Posterior vena cava (tissue), 2 donors: ENCODE data around the gene CELF4. TPM values are rescaled to one million over a fixed set of nuclear protein-coding genes. Genes with fewer than 3 reads are reported as not detected.

Source experiments
- DNase-seq: peaks from one replicate; pipeline ENCODE4 v3.0.0-alpha.2; 2020; ENCODE audit warnings: low spot score
- intact Hi-C, 2 donors: fragments of 100-400 bp; cut with DNase I; formaldehyde crosslinking; loops; one replicate each; pipeline versions ENCODE4 v1.14.1 to v1.14.2; 2022 to 2023
- total RNA-seq, 2 donors: library from RNA; stranded (reverse); fragmentation: NEBNext Ultra II Directional; extraction: Animal tissue kit (Norgen Biotek cat#: 25700); gene quantifications; one replicate each; pipeline ENCODE4 v1.2.1, GENCODE V29; 2021
- donor health status: DM: yes; HTN: yes; CAD: no.
- donor health status: DM: yes; HTN: yes; CAD: no.

CELF4 gene
- total RNA-seq, 2 donors from 2014 or later, result not detected

DNA sequence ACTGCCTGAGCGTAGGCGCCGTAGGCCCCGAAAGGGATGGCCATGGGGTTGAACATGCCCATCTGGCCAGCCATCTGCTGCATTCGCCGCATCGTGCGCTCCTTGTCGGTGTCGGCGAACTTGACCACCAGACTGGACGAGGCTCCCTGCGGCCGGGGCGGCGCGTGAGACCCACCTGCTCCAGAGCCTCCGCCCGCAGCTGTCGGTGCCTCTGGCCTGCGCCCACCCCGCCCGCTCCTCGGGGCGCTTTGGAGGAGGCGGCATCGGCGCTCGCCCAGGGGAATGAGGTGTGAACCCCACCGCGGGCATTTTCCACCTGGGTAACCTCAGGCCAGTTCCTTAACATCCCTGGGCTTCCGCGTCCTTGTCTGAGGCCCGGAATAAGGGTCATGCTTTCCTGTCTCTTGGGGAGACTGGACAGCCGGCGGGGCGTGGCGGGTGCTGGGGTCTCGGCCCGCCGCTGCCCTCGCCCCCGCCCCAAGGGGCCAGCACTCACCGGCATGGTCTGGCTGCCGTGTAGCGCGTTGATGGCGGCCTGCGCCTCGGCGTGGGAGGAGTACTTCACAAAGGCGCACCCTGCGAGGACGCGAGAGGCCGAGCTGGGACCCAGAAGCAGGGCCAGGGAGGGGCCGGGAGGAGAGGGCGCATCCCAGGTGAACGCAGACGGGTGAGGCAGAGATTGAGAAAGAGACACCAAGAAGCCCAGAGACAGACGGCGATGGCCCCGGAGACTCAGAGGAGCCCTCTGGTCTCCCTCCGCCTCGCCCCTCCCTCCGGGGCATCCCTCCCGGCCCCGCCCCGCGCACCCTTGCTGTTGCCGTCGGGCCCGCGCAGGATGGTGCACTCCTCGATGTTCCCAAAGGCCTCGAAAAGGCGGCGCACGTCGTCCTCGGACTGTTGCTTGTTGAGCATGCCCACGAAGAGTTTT is 291.0 kb downstream of the CELF4 start:
- no peak for DNase-seq
- intact Hi-C loops, result no loop called here

GRCh38 chr18:37272841-37273240 is 292.8 kb downstream of the CELF4 start:
- DNase-seq, result no peak
- intact Hi-C loops, result no loop called here

- intact Hi-C loops, result no loop called here
- no peak for DNase-seq
These were observed 293.4 kb downstream of the CELF4 start for GRCh38 chr18:37272226-37272625.

GRCh38 chr18:37270666-37271052 is 294.9 kb downstream of the CELF4 start:
- DNase-seq, result no peak
- intact Hi-C loops, result no loop called here

DNA sequence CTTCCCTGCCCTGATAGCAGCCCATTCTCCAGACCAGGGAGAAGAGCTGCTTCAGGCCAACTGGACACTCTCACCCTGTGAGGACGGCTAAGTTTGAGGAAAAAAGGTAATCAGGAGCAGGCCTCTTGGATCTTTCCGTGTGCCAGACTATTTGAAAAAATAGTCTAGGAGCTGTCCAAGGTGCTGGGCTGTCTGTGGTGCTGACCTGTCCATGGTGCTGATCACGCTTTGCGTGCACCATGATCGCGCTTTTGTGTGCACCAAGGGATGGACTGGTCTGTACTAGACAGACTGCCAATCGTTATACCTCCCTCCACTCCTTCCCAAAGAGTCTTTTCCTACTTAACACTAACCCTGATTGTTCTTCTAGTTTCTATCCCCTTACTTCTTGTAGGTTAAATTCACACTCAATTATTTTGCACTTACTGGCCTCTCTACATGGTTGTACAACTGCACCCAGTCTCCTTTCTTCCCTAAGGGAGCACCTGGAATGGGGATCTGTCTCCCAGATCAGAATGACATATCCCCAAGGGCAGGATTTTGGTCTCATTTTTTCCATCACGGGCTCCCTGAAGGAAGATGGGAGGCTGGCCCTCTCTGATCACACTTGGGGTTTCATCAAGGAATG is 295.4 kb downstream of the CELF4 start:
- no peak for DNase-seq
- intact Hi-C loops, result no loop called here

DNA sequence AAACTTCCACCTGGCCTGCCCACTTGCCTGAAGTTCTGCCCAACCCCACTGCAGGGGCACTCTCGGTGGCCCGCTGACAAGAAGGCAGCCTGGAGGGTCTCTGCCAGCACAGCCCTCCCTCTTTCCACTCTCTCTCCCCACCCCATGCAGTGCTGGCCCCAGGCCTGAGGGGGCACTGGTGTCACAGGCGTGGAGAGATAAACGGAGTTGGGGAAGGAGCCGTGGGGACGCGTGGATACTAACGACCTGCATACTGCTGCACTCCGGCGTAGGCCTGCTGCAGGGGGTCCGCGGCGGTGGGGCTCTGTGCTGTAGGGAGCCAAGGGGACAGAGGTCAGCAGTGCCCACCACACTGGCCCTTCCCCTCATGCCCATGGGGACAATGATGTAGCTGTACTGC is 299.3 kb downstream of the CELF4 start:
- intact Hi-C loops, result no loop called here
- no peak for DNase-seq

GRCh38 chr18:37265382-37265781 is 300.2 kb downstream of the CELF4 start:
- no peak for DNase-seq
- intact Hi-C loops, result no loop called here

- no peak for DNase-seq
- intact Hi-C loops, result no loop called here
These were observed 300.6 kb downstream of the CELF4 start for GRCh38 chr18:37264956-37265355.

DNA sequence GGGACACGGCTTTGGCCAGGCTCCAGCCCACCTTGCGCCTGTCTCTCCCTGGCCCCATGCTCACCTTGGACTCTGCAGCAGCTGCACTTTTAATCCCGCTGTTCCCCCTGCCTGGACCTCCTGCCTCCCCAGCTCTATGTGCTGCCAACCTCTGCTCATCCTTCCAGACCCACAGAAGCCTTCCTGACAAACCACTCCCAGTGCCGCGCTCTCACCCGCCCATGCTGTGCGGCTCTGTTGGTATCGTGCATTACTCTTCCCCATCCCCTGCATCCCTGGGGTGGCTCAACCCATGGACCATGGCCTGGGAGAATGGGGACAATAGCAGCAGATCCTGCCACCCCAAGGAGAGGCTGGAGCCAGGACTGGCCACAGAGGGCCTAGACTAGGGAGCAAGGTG is 303.6 kb downstream of the CELF4 start:
- no peak for DNase-seq

DNA sequence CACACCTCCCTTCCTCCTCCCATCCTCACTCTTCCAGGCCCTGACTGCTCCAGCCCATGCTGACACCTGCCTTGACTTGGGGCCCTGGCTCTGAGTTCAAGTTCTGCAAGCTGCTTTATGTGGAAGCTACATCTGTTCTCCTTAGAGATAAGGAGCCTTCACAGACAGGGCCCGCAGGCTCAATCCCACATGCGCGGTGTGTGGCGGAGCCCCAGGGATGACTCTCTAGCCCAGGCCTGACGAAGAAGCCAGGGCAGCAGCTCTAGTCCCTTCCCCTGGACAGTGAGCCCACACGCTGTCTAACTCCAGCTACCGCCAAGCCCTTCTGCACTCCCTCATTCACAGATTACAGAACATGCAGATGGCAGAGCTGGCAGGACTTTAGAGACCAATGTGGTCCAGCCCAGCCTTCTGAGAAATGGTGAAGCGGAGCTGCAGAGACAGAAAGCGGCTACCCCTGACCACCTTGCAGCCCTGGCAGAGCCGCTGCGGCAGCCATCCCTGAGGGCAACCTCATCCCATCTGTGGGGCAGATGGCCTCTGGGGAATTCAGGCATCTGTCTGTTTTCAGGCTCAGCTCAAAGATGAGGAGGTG is 304.3 kb downstream of the CELF4 start:
- DNase-seq, result no peak
- intact Hi-C loops, result no loop called here

More for the DNA sequence above, 303.6 kb downstream of the CELF4 start:
- intact Hi-C loops, result no loop called here

DNA sequence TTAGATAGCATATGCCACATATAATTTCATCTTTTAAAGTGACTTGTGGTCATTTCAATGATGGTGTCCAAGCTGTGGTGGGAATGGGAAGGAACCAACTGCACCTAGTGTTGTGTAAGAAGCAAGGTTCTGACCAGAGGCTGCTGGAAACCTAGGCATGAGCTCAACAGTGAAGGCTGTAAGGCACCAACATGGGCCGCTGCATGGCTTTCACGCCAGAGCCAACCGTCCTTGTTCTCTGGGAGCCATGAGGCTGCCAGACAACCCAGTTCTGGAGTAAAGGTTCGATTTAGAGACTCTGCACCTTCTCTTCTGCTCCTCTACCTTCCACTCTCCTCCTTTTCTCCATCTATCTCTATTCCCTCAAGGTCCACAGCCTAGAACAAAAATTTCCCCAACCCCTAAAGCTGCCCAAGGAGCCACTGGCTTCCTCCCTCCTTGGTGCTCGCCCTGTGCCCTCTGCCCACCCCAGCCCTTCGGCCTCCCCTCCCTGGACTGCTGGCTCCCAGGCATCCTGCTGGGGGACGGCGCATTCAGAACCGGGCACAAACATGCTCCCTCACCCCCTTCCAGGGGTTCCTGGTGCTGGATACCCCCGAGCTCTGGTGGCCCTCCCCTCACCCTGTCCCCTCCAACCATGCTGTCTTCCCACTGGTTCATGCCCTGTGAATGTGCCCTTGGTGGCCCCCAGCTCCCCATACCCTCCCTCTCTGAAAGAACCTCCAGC is 305.1 kb downstream of the CELF4 start:
- DNase-seq, result no peak
- intact Hi-C loops, result no loop called here

- intact Hi-C loops, result no loop called here
These were observed 305.9 kb downstream of the CELF4 start for GRCh38 chr18:37259711-37260110.

DNA sequence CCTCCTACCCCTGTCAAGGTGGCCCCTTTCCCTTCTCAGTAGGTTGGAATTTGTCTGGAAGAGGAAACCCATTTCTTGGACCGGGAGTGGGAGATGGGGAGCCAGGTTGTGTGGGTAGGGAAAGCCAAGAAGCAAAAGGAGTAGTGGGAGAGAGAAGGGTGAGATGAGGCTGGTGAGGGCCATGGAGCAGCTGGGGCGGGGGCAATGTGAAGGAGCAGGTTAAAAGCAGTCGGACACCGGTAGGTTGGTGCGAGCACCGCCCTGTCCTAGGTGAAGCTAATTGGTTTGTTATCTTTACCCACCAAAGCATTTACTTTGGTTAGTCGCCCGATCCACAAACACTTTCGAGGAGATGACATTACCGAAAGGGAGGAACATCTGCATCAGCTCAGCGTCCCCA is 306.8 kb downstream of the CELF4 start:
- DNase-seq, result peak; percentile 40

More at GRCh38 chr18:37259711-37260110, 305.9 kb downstream of the CELF4 start:
- no peak for DNase-seq

GRCh38 chr18:37258131-37258530 is 307.5 kb downstream of the CELF4 start:
- intact Hi-C loops, result no loop called here
- peak; percentile 29 for DNase-seq

More for the DNA sequence above, 306.8 kb downstream of the CELF4 start:
- intact Hi-C loops, result no loop called here

- intact Hi-C loops, result no loop called here
- peak; percentile 35 for DNase-seq
These were observed 310.6 kb downstream of the CELF4 start for GRCh38 chr18:37254973-37255372.

DNA sequence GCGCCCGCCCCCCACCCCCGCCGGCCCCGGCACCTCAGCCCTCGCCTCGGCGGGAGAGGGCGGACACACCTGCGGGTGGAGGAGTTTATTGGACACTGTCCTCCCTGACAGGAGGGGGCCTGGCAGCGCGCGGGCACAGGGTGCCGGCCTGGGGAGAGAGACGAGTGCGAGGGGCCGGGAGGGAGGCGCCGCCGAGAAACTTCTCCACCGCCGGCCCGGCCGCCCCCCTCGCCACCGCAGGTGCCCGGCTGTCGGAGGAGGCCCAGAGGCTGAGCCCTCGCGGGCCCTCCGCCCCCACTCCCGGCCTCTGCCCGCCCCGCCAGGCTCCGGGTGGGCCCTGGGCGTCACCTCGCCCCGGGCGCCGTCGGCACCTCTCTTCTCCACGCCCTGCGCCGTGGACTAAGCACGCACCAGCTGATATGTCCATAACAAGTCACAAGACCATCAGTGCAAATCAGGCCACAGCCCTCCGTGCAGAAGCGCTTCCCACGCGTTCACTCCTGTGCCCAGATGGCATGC is 311.3 kb downstream of the CELF4 start:
- DNase-seq, result peak; percentile 77
- intact Hi-C loops, result no loop called here

DNA sequence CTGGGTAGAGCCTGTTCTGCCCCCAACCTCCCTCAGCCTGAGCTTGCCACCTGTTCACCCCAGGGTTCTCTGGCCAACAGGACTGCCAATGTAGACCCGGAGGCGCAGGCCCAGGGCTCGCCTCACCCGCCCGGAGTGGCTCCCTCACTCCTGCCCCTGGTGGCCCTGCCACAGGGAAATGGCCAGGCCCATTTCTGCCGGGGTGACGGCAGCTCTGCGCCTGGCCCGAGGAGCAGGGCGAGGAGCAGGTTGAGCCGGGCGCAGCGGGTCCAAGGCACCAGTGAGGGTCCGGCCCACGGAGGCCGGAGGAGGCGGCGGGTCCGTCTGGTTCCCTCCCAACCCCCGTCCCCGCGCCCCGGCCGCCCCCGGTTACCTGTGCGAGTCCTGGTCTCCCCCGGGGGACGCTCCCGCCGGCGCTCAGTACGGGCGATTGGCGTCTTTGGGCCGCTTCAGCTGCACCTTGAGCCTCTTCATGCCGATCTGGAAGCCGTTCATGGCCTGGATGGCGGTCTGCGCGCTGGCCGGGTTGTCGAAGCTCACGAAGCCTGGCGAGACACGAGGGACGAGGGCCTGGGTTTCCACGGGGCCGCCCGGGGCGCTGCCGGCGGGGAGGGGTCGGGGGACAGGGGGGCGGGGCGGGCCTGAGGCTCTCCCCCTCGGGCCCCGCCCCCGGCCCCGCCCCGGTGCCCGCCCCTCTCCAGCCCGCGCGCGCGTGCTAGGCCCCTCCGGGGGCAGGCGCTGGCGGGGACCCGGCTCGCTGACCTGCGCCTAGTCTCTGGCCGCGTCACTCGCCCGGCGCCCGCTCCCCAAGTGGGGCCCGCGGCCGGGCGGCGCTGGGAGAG is 312.0 kb downstream of the CELF4 start:
- intact Hi-C loops, result no loop called here
- DNase-seq, result peak; percentile 64

GRCh38 chr18:37252854-37253393 is 312.7 kb downstream of the CELF4 start:
- intact Hi-C loops, result no loop called here
- no peak for DNase-seq
